Progenitor cell of endocrine pancreas (in vitro differentiated cells): Measurements from ENCODE around the gene STK33. TPM values are rescaled to one million over a fixed set of nuclear protein-coding genes. Genes with fewer than 3 reads are reported as not detected.

ENCODE experiments used
- DNase-seq: peaks from one replicate; pipeline ENCODE4 v3.0.0; 2021; ENCODE audit warnings: low spot score; ENCODE audit not compliant: unreplicated experiment
- H3K27ac Mint-ChIP-seq: 2 replicates; pipeline ENCODE4 v1.8.0; 2021; ENCODE audit warnings: mild to moderate bottlenecking, moderate library complexity, mixed read lengths
- H3K27me3 Mint-ChIP-seq: 2 replicates; pipeline ENCODE4 v1.8.0; 2021; ENCODE audit warnings: mixed read lengths
- H3K36me3 Mint-ChIP-seq: 2 replicates; pipeline ENCODE4 v1.8.0; 2022; ENCODE audit warnings: mixed read lengths; ENCODE audit not compliant: insufficient read depth
- H3K4me1 Mint-ChIP-seq: 2 replicates; pipeline ENCODE4 v1.8.0; 2021; ENCODE audit warnings: low read depth, mixed read lengths
- H3K4me3 Mint-ChIP-seq: 2 replicates; pipeline ENCODE4 v1.8.0; 2021; ENCODE audit warnings: low read depth, mild to moderate bottlenecking, moderate library complexity, mixed read lengths
- H3K9me3 Mint-ChIP-seq: 2 replicates; pipeline ENCODE4 v1.8.0; 2021; ENCODE audit warnings: low read depth, mixed read lengths
- total RNA-seq: library from RNA; stranded (reverse); gene quantifications from 2 replicates; pipeline ENCODE4 v1.2.1, GENCODE V29; 2021
- TF ChIP-seq, protein P1 (sequence below): fragments of 200-600 bp; sonication (generic); IDR thresholded peaks from one replicate; pipeline ENCODE4 v1.5.0; 2021; ENCODE audit warnings: antibody characterized with exemption, mild to moderate bottlenecking; ENCODE audit not compliant: unreplicated experiment

Gene STK33
- total RNA-seq, 1 donor from 2014 or later, result 23.4 TPM

DNA sequence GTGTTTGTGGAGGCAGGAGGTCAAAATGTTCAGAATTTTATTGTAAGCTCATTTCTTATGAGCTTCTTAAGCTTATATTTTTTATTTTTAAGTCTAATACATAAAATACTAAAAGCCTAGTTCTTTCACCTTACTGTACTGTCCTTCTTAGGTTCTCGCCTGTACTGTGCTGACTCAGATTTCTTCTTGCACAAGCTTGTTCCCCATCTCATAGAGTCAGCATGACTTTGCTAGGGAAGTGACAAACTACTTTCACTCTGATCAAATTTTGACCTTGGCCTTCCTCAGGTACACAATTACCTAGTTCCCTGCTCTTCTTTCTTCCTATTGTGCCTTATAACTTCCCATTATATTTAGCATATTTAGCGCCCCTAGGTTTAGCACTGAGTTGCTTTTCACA, 81.5 kb downstream of the STK33 start:
- peaks cover 17% of the 10 kb centered on the region for H3K36me3 Mint-ChIP-seq
- H3K4me3 Mint-ChIP-seq, result no peak overlapping the region
- H3K27ac Mint-ChIP-seq, result no peak overlapping the region
- peaks cover 50% of the 10 kb centered on the region for H3K9me3 Mint-ChIP-seq
- DNase-seq, result no peak
- H3K4me1 Mint-ChIP-seq, result no peaks in the 10 kb centered on the region
- H3K27me3 Mint-ChIP-seq, result no peaks in the 10 kb centered on the region
- TF ChIP-seq, protein P1, sequence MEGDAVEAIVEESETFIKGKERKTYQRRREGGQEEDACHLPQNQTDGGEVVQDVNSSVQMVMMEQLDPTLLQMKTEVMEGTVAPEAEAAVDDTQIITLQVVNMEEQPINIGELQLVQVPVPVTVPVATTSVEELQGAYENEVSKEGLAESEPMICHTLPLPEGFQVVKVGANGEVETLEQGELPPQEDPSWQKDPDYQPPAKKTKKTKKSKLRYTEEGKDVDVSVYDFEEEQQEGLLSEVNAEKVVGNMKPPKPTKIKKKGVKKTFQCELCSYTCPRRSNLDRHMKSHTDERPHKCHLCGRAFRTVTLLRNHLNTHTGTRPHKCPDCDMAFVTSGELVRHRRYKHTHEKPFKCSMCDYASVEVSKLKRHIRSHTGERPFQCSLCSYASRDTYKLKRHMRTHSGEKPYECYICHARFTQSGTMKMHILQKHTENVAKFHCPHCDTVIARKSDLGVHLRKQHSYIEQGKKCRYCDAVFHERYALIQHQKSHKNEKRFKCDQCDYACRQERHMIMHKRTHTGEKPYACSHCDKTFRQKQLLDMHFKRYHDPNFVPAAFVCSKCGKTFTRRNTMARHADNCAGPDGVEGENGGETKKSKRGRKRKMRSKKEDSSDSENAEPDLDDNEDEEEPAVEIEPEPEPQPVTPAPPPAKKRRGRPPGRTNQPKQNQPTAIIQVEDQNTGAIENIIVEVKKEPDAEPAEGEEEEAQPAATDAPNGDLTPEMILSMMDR, result no peak

DNA sequence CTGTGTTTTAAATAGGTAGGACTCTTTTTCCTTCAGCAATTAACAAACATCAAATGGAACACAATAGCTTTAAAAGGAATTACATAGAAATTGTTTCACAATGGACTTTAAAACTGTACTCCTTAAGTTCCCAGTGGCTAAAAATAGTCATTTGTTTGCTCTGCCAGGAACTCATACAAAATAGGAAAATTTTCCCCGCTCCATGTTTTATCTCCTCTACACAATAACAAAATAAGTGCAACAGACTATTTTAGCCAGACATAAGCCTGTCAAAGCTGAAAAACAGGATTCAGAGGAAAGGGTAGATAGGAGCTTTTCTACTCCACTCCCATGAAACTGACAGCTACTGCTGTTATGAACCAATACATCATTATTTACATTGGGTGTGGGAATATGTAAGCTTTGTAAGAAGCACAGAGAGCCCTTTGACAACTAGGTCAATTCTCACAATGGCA, 90.1 kb downstream of the STK33 start:
- Mint-ChIP-seq H3K36me3 (peaks cover 4% of the 10 kb centered on the region), H3K27ac (no peak overlapping the region), H3K9me3 (peaks cover 26% of the 10 kb centered on the region), H3K4me3 (no peak overlapping the region), H3K27me3 (no peaks in the 10 kb centered on the region), H3K4me1 (peaks cover 4% of the 10 kb centered on the region)
- TF ChIP-seq, protein P1, result no peak
- DNase-seq, result no peak

DNA sequence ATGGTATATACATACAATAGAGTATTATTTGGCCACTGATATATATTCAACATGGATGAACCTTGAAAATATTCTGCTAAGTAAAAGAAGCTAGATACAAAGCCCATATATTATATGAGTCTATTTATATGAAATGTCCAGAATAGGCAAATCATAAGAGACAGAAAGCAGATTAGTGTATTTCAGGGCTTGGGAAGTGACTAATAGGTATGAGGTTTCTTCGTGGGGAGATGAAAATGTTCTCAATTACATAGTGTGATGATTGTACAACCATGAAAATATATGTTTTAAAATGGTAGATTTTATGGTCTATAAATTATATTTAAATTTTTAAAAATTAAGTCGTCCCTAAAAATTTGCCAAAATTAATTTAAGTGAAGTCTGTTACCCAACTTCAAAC, 92.2 kb downstream of the STK33 start:
- peaks cover 4% of the 10 kb centered on the region for H3K4me1 Mint-ChIP-seq
- peaks cover 36% of the 10 kb centered on the region for H3K9me3 Mint-ChIP-seq
- no peak overlapping the region for H3K4me3 Mint-ChIP-seq
- DNase-seq, result no peak
- no peak overlapping the region for H3K27ac Mint-ChIP-seq
- H3K27me3 Mint-ChIP-seq, result no peaks in the 10 kb centered on the region
- peaks cover 9% of the 10 kb centered on the region for H3K36me3 Mint-ChIP-seq
- TF ChIP-seq, protein P1, result no peak

DNA sequence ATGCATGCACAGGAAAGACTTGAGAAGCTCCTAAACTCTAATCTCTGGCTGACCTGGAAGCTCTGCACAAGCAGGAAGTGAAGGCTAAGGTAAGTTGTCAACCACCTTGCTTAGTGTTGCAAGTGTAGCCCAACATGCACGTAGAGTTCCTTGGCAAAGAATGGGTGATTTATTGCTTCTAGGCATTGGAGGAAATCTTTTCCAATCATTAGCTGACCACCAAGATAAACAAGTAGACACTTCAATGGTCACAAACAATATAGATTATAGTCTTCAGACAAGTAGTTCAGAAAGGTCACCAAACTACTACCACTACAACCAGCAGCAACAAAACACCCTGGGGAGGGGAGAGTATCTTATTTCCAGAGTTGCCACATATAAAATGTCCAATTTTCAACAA, 105.6 kb downstream of the STK33 start:
- H3K36me3 Mint-ChIP-seq, result peaks cover 3% of the 10 kb centered on the region
- TF ChIP-seq, protein P1, result no peak
- H3K27ac Mint-ChIP-seq, result no peak overlapping the region
- no peak for DNase-seq
- H3K27me3 Mint-ChIP-seq, result no peaks in the 10 kb centered on the region
- H3K4me1 Mint-ChIP-seq, result peaks cover 2% of the 10 kb centered on the region
- H3K4me3 Mint-ChIP-seq, result no peak overlapping the region
- H3K9me3 Mint-ChIP-seq, result peaks cover 25% of the 10 kb centered on the region

DNA sequence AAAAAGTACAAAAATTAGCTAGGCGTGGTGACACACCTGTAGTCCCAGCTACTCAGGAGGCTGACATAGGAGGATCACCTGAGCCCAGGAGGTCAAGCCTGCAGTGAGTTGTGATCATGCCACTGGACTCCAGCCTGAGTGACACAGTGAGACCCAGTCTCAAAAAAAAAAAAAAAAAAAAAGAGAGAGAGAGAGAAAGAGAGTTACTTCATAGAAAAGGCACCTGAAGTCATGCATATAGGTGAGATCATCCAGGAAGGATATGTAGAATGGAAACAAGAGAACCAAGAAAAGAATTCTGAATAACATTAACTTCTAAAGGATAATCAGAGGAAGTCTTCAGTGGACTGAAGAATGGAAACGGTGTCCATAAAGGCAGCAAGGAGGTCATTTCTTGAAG, 106.8 kb downstream of the STK33 start:
- Mint-ChIP-seq H3K4me3 (no peak overlapping the region), H3K9me3 (peaks cover 20% of the 10 kb centered on the region), H3K4me1 (no peaks in the 10 kb centered on the region), H3K27me3 (no peaks in the 10 kb centered on the region), H3K27ac (no peak overlapping the region), H3K36me3 (peaks cover 3% of the 10 kb centered on the region)
- DNase-seq, result no peak
- TF ChIP-seq, protein P1, result no peak
